IPS-20b (cell line): ENCODE measurements around the gene ID4.

Experiments
- H3K27ac ChIP-seq: one replicate; pipeline ENCODE4 v1.5.1; 2013; ENCODE audit warnings: low read length
- H3K27me3 ChIP-seq: 2 replicates; pipeline ENCODE4 v1.6.1; 2013; ENCODE audit warnings: mild to moderate bottlenecking, low read length, inconsistent platforms; ENCODE audit not compliant: insufficient read depth
- H3K36me3 ChIP-seq: 2 replicates; pipeline ENCODE4 v1.6.1; 2013; ENCODE audit warnings: low read depth, mild to moderate bottlenecking, inconsistent platforms, low read length, moderate library complexity; ENCODE audit not compliant: insufficient read depth
- H3K4me1 ChIP-seq: 2 replicates; pipeline ENCODE4 v1.6.1; 2013; ENCODE audit warnings: mild to moderate bottlenecking, control low read depth, inconsistent platforms, low read length, moderate library complexity; ENCODE audit not compliant: insufficient read depth
- H3K4me3 ChIP-seq: 2 replicates; pipeline ENCODE4 v1.5.1; 2013; ENCODE audit warnings: mild to moderate bottlenecking, low read length, inconsistent platforms
- H3K9ac ChIP-seq: 2 replicates; pipeline ENCODE4 v1.6.1; 2013; ENCODE audit warnings: low read depth, mild to moderate bottlenecking, inconsistent platforms, low read length, moderate library complexity
- H3K9me3 ChIP-seq: 2 replicates; pipeline ENCODE4 v1.6.1; 2013; ENCODE audit warnings: mild to moderate bottlenecking, low read depth, low read length, inconsistent platforms; ENCODE audit not compliant: insufficient read depth

ID4 gene, protein sequence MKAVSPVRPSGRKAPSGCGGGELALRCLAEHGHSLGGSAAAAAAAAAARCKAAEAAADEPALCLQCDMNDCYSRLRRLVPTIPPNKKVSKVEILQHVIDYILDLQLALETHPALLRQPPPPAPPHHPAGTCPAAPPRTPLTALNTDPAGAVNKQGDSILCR

DNA sequence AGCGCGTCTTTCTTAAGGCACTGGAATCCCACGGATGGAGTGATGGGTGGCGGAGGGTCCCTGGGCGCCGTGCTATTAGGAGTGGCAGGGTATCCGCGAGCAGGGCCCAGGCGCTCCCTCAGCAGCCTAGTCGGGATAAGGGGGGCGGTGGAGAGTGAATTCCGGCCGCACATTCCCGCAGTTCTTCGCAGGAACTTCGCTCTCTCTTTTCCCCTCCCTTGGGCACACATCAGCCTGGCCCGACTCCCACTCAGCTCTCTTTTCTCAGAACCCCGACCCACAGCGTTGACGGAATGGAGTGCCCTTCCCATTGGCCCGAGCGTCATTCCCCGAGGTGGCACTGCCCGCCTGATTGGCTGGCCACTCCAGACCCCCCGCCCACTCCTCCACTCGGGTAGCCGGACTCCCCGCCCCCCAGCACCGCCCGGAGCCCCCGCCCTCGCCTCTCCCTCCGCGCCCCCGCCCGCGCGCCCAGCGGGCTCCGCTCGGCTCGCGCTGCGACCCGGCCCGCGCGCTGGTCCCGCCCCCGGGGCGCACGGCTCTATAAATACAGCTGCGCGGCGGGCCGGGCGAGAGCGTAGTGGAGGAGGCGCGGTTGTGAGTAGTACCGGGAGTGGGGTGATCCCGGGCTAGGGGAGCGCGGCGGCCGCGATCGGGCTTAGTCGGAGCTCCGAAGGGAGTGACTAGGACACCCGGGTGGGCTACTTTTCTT lies at the start of gene ID4:
ID4 (plus strand) TSS at position 572 of the 712 bp plus-strand sequence. CDS start 385 bp downstream, outside the sequence.
- peaks cover 36% of the 10 kb centered on the region for H3K27me3 ChIP-seq
- H3K9ac ChIP-seq: peak within 1 kb of the TSS; percentile 73
- H3K4me3 ChIP-seq: peak within 1 kb of the TSS; percentile 93
- peaks cover 12% of the 10 kb centered on the region for H3K36me3 ChIP-seq
- H3K27ac ChIP-seq: peak within 1 kb of the TSS; percentile 54
- peaks cover 19% of the 10 kb centered on the region for H3K4me1 ChIP-seq
- no peaks in the 10 kb centered on the region for H3K9me3 ChIP-seq

DNA sequence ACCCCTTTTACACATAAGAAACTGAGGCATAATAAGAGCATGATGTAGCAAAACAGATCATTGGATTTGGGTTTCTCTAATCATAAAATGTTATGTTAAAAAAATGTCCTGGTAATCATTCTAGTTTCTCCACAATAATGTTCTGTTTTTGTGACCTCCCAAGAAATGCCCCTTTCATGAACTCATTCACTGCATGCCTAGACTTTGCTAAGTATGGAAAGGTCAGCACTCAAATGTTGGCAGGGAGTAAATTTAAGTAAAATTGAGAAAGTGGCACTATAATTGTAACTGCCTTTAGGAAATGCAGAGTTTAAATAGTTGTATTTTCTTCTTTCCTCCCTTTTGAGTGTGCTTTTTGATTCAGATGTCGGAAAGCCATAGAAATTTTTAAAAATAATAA lies 48.5 kb upstream of the ID4 start:
- no peaks in the 10 kb centered on the region for H3K9me3 ChIP-seq

DNA sequence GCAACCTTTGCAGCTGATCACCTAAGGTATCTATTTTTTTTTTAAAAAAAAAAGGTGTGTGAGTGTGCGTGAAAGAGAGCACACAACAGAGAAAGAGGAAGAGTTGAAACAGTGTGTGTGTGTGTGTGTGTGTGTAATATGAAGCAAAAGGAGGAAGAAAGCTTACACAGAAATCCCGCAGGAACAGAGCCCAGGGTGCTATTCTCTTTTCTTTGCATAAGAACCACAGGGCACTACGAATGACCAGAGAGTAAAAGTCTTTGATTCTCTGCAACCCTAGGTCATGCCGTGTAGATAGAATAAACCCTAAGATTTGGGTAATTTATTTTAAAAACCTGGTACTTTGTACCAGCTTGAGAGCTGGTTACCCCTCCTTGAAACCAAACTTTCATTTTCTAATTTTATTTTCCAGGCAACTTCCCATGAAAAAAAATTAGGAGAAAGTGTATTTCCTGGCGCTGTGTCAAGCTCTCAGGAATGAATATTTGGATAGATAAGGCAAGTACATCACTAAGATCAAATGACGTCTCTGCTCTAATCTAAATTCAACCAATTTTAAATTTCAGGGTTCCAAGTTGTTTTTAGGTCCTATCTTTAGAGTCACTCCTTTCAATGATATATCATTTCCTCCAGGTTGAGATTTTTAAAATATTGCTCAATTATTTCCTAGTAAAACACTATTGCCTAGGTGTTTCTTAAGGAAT lies 47.9 kb upstream of the ID4 start:
- H3K36me3 ChIP-seq: no peaks in the 10 kb centered on the region
- peaks cover 5% of the 10 kb centered on the region; the same call in 1 of the 2 replicates for H3K4me1 ChIP-seq
- H3K27me3 ChIP-seq: no peaks in the 10 kb centered on the region
- H3K9me3 ChIP-seq: no peaks in the 10 kb centered on the region
- no peak overlapping the region for H3K4me3 ChIP-seq
- H3K27ac ChIP-seq: no peak overlapping the region
- H3K9ac ChIP-seq: no peak overlapping the region

More for the DNA sequence above, 48.5 kb upstream of the ID4 start:
- H3K9ac ChIP-seq: no peak overlapping the region
- peaks cover 5% of the 10 kb centered on the region; the same call in 1 of the 2 replicates for H3K4me1 ChIP-seq
- no peak overlapping the region for H3K4me3 ChIP-seq
- H3K27me3 ChIP-seq: no peaks in the 10 kb centered on the region
- H3K27ac ChIP-seq: no peak overlapping the region
- no peaks in the 10 kb centered on the region for H3K36me3 ChIP-seq

DNA sequence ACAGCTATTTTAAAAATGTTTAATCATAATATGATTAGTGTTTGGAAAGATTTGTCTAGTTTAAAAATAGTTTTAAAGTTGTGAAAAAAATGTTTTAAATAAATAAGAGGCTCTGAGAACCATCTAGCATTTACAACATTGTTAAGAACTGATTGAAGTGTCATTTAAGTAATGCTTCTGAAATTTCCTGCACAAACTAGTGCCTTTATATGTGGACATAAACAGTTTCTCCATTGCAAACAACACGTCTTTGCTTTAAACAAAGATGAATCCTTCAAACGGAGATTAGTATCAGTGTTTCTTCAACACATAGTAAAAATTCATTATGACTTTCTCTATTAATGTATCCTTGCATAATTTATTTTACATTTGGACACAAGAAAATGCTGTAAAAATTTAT lies 45.9 kb upstream of the ID4 start:
- no peaks in the 10 kb centered on the region for H3K27me3 ChIP-seq
- H3K27ac ChIP-seq: no peak overlapping the region
- no peak overlapping the region for H3K4me3 ChIP-seq
- H3K9me3 ChIP-seq: no peaks in the 10 kb centered on the region
- no peak overlapping the region for H3K9ac ChIP-seq
- peaks cover 5% of the 10 kb centered on the region; the same call in 1 of the 2 replicates for H3K4me1 ChIP-seq
- H3K36me3 ChIP-seq: no peaks in the 10 kb centered on the region

DNA sequence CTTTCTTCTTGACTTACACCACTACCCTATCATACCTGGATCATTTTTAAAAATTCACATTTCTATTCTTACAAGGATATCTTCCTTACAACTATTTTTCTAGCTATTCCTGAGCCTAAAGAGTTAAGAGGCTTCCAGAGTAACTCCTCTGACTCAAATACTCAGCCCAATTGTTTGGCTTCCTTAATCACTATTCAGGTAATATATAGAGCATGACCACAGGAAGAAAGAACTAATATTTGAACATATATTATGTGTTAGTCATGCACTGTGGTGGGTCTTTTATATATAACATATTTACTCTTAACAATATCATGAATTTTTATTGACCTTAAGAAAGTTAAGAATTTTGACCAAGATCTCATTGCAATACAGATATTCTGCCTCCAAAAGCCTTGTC lies 42.0 kb upstream of the ID4 start:
- H3K9me3 ChIP-seq: 0 out of 2 replicates have a peak, but pooled peaks cover 5% of the 10 kb centered on the region
- no peak overlapping the region for H3K4me3 ChIP-seq
- no peaks in the 10 kb centered on the region for H3K36me3 ChIP-seq
- H3K9ac ChIP-seq: no peak overlapping the region
- H3K4me1 ChIP-seq: no peaks in the 10 kb centered on the region
- H3K27ac ChIP-seq: no peak overlapping the region
- no peaks in the 10 kb centered on the region for H3K27me3 ChIP-seq

DNA sequence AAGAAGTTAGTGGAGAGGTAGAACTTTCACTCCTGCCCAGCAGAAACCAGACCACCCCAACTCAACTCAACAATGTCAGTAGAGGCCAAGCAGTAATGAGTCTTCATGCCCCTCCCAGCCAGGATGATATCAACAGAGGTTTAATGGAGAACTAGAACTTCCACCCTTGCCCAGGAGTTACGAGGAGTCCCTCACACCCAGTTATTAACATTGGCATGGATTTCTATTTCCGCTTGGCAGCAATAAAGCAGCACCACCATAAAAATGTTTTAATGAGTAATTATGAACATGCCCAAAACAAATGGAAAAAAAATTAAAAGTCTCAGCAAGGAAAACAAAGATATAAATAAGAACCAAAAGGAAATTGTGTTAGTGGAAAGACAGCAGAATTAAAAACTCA lies 40.7 kb upstream of the ID4 start:
- H3K4me3 ChIP-seq: no peak overlapping the region
- no peak overlapping the region for H3K9ac ChIP-seq
- peaks cover 5% of the 10 kb centered on the region; the same call in 1 of the 2 replicates for H3K9me3 ChIP-seq
- H3K4me1 ChIP-seq: no peaks in the 10 kb centered on the region
- H3K27ac ChIP-seq: no peak overlapping the region
- no peaks in the 10 kb centered on the region for H3K36me3 ChIP-seq
- no peaks in the 10 kb centered on the region for H3K27me3 ChIP-seq

DNA sequence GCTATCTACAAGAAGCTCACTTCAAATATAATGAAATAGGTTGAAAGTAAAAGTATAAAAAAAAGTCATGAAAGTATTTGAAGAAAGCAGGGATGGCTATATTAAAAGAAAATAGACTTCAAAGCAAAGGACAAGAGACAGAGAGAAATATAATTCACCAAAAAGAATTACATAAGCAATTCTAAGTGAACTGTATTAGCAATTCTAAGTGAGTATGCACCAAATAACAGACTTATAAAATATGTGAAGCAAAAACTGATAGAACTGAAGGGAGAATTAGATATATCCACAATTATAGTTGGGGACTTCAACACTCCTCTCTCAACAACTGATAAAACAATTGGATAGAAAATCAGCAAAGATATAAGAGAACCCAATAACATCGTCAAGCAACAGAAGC lies 38.8 kb upstream of the ID4 start:
- H3K9me3 ChIP-seq: peaks cover 5% of the 10 kb centered on the region; the same call in 1 of the 2 replicates
- H3K27me3 ChIP-seq: peaks cover 6% of the 10 kb centered on the region; the same call in 1 of the 2 replicates
- H3K36me3 ChIP-seq: no peaks in the 10 kb centered on the region
- no peak overlapping the region for H3K27ac ChIP-seq
- peaks cover 4% of the 10 kb centered on the region for H3K4me1 ChIP-seq
- H3K9ac ChIP-seq: no peak overlapping the region
- no peak overlapping the region for H3K4me3 ChIP-seq

DNA sequence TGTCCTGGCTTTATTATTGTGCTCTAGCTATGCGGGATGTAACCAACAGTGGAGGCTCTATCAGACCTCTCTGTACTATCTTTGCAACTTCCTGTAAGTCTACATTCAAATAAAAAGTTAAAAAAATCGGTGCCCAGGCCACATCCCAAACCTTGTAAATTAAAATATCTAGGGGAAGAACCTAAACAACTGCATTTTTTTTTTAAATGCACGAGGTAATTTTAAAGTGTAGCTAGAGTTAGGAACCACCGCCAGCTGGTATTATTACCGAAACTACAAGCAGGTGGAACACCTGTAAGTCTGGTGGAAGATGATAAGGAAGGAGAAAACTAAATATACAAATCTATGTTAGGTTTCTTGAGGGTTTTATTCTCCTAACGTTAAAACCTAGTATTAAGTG lies 34.5 kb upstream of the ID4 start:
- Histone ChIP-seq H3K9ac (no peak overlapping the region), H3K27me3 (peaks cover 25% of the 10 kb centered on the region; the same call in 1 of the 2 replicates), H3K4me3 (no peak overlapping the region), H3K36me3 (no peaks in the 10 kb centered on the region), H3K9me3 (no peaks in the 10 kb centered on the region; the same call in 1 of the 2 replicates), H3K27ac (no peak overlapping the region), H3K4me1 (peaks cover 12% of the 10 kb centered on the region)

DNA sequence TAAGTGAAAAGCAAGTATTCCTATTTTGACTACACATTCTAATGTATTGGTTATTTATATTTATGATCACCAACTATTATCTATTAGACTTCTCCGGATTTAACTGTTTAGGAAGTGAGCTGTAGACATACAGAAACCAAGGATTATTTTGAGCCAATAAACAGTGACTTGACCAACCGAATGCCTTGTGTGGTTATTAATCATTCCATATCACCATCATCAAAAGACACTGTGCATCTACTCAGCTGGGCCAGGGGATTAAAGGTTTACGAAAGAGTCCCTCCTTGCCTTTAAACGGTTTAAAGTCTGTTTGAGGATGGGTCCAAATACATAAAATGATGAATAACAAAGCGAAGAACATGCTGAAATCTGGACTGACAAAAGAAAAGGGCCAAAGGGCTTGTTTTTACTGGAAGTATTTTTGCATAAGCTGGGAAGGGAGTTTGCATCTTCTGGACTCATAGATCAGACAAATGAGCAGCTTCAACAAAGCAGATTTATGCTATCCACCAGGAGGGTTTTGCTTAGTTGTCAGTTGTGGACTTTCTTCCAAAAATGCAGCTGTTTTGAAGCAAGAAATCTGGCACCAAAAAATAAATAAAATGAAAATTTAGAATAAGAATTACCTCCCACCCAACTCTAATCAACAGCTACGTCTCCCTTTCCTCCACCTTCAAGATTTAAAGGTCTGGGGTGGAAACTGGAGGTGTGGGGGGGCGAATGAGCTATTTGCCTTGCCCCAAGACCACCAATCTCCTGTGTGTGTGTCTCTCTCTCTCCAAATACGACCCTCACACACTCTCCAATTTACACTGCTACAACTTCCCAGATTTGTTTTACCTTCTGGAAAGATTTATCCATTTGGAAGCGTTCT lies 33.6 kb upstream of the ID4 start:
- Histone ChIP-seq H3K4me1 (peaks cover 12% of the 10 kb centered on the region), H3K27ac (peak overlapping the region; percentile 40), H3K9ac (peak overlapping the region; percentile 74), H3K36me3 (no peaks in the 10 kb centered on the region), H3K4me3 (peak overlapping the region; percentile 67), H3K9me3 (no peaks in the 10 kb centered on the region; the same call in 1 of the 2 replicates), H3K27me3 (peaks cover 25% of the 10 kb centered on the region; the same call in 1 of the 2 replicates)

DNA sequence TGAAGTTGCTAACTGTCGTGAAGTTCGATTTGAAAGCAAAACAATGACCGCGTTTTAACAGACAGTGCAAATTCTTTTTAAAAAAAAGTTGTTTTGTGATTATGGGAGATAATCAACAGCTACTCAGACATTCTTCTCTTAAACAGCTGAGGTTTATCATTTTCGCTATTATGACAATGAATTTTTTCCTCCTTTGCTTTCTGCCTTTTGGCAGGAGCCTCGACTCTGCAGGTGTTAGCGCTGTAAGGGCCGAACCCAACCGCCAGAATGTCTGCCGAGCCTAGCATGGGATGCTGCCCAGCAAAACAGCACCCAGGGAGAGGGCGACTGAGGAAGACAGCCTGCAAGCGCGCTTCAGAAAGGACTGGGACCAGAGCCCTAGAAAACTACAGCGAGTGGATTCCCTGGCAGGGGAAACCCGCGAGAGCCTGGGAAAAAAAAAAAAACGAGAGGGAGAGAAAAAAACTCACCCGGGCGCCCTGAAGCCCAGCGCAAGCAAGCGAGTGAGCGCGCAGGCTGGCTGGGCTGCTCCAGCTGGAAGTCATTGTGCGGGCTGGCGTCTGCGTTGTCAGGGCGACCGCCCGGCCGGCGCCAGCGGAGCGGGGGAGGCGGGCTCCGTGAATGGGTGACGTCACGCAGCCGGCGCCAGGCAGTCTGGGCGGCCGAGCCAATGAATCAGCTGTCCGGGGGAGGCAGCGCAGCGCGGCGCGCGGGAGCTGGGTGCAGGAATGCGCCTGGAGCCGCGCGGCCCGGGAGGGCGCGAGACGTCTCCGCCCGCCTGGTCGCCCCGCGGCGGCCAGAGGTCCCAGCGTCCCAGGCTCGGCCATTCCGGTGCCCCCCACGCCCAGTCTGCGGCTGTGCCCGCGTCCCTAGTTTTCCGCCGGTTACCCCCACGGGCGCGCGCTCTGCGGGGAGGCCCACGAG lies 32.7 kb upstream of the ID4 start:
- Histone ChIP-seq H3K27ac (peak overlapping the region; percentile 40), H3K27me3 (peaks cover 25% of the 10 kb centered on the region; the same call in 1 of the 2 replicates), H3K9me3 (no peaks in the 10 kb centered on the region; the same call in 1 of the 2 replicates), H3K9ac (peak overlapping the region; percentile 76), H3K4me3 (peak overlapping the region; percentile 67), H3K4me1 (peaks cover 12% of the 10 kb centered on the region), H3K36me3 (no peaks in the 10 kb centered on the region)
